GM12878 (cell line): Measurements from ENCODE around the gene SYNGR2.

Experiments
- BHLHE40 ChIP-seq, 2 experiments: fragments of 450-650 bp in 1 of 2; IDR thresholded peaks; 2 replicates each; pipeline ENCODE4 v1.6.1; 2011 to 2017; ENCODE audit warnings: low read depth in 2 of 2, borderline replicate concordance in 1 of 2, improper control_type of control experiment in 1 of 2, low read length in 1 of 2, mild to moderate bottlenecking in 1 of 2
- CTCF ChIP-seq, 3 experiments: IDR thresholded peaks in 2 of 3; conservative IDR thresholded peaks in 1 of 3; 2 replicates each; pipeline ENCODE4 v1.5.1; 2011; ENCODE audit warnings: low read depth in 3 of 3, low read length in 3 of 3, mild to moderate bottlenecking in 3 of 3, control low read depth in 2 of 3, moderate library complexity in 2 of 3, inconsistent platforms in 1 of 3, mixed read lengths in 1 of 3; ENCODE audit not compliant: control insufficient read depth in 2 of 3, insufficient read depth in 1 of 3; ENCODE audit errors: extremely low read depth in 1 of 3
- HDAC6 ChIP-seq: fragments of 200-600 bp; sonication (generic); IDR thresholded peaks from one replicate; pipeline ENCODE4 v1.8.0; 2017; ENCODE audit warnings: antibody characterized with exemption; ENCODE audit not compliant: unreplicated experiment
- JUNB ChIP-seq: IDR thresholded peaks from 2 replicates; pipeline ENCODE4 v1.6.1; 2016; ENCODE audit warnings: antibody characterized with exemption, mild to moderate bottlenecking
- MAX ChIP-seq: IDR thresholded peaks from 2 replicates; pipeline ENCODE4 v1.6.1; 2012; ENCODE audit warnings: low read depth, low read length, improper control_type of control experiment
- NRF1 ChIP-seq: conservative IDR thresholded peaks from 2 replicates; pipeline ENCODE4 v1.6.1; 2011; ENCODE audit warnings: mild to moderate bottlenecking, low read depth, low read length, improper control_type of control experiment
- POU2F2 ChIP-seq: IDR thresholded peaks from 3 replicates; pipeline ENCODE4 v1.6.1; 2011; ENCODE audit warnings: low read depth, mild to moderate bottlenecking, low read length, borderline replicate concordance
- RFX5 ChIP-seq: IDR thresholded peaks from 2 replicates; pipeline ENCODE4 v1.6.1; 2011; ENCODE audit warnings: low read depth, low read length, improper control_type of control experiment
- TAF1 ChIP-seq: IDR thresholded peaks from 2 replicates; pipeline ENCODE4 v1.6.1; 2011; ENCODE audit warnings: mild to moderate bottlenecking, low read depth, low read length, borderline replicate concordance
- TF ChIP-seq, protein P1 (sequence below): IDR thresholded peaks from 2 replicates; pipeline ENCODE4 v1.6.1; 2011; ENCODE audit warnings: low read depth, mild to moderate bottlenecking, low read length, moderate library complexity, borderline replicate concordance; ENCODE audit errors: extremely low read depth

DNA sequence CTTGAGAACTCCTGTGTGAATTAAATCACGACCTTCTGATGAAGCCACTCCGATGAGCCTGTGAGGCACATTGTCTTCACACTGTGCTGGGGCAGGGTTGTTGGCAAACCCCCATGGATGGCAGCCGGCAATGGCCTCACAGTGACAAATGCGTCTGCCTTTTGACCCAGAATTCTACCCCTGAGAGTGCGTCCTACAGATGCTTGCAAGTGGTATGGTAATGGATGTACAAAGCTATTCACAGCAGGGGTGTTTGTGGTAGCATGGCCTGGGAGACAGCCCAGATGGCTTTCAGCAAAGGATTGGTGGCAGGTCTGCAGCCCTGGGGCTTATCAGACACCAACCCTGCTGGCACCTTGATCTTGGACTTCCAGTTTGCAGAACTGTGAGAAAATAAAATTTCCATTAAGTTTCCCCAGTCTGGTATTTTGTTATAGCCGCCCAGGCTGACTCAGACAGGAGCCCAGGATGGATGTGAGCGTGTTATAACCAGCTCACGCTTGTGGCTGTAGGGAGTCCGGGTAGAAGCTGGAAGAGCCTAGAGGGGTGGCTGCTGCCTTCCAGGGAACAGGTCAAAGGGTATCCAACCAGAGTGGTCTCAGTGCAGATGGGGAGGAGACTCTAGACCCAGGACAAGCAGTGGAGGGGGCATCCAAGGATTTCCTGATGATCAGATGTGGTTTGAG, 28.9 kb downstream of the SYNGR2 start:
- no peak for TF ChIP-seq CTCF (IDR thresholded peaks at IDR 0.05 in 2 of 3, conservative IDR thresholded peaks at IDR 0.05 in 1 of 3; ENCODE audit: control insufficient read depth in 2 of 3, extremely low read depth in 1 of 3, insufficient read depth in 1 of 3, low read depth in 3 of 3, low read length in 3 of 3)
- TF ChIP-seq BHLHE40 (IDR thresholded peaks at IDR 0.05; ENCODE audit: borderline replicate concordance in 1 of 2, low read depth in 2 of 2, low read length in 1 of 2) = no peak
- no peak for TF ChIP-seq MAX
- no peak for TF ChIP-seq POU2F2
- no peak for TF ChIP-seq TAF1
- no peak for TF ChIP-seq JUNB
- no peak for TF ChIP-seq HDAC6
- TF ChIP-seq NRF1 = no peak
- TF ChIP-seq RFX5 = no peak
- TF ChIP-seq, protein P1, sequence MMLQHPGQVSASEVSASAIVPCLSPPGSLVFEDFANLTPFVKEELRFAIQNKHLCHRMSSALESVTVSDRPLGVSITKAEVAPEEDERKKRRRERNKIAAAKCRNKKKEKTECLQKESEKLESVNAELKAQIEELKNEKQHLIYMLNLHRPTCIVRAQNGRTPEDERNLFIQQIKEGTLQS = no peak
